Measurements from ENCODE around the gene SMCO2.

The SMCO2 gene

DNA sequence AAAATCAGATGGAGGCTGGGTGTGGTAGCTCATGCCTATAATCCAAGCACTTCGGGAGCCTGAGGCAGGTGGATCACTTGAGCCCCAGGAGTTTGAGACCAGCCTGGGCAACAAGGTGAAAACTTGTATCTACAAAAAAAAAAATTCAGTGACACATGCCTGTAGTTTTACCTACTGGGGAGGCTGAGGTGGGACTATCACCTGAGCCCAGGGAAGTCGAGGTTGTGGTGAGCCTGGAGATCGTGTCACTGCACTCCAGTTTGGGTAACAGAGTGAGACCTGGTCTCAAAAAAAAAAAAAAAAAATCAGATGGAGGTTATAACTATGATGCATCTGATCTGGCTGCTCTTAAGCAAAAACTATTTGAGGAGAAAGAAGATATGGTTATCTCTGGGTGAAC lies 50.9 kb downstream of the SMCO2 start:
- DNase-seq (ENCODE audit: extremely low read depth in 1 of 2, low read depth in 1 of 2), result no peak

DNA sequence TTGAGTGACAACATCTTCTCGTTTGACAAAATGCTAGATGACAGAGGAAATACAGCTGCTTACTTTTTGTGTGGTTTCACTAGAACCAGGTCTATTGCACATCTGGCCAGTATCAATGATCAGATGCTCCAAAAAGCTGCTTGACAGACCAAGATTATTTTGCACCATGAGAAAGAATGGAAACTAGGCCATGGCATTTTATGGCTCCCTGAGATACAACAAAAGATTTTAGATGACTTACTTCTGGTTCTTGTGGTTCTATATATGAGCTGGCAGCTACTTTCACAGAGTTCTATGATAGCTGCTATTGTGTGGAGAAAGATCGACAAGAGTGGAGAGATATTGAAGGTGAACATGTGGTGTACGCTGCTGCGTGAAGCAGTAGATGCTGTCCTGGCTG lies 51.6 kb downstream of the SMCO2 start:
- no peak for DNase-seq (ENCODE audit: extremely low read depth in 1 of 2, low read depth in 1 of 2)

DNA sequence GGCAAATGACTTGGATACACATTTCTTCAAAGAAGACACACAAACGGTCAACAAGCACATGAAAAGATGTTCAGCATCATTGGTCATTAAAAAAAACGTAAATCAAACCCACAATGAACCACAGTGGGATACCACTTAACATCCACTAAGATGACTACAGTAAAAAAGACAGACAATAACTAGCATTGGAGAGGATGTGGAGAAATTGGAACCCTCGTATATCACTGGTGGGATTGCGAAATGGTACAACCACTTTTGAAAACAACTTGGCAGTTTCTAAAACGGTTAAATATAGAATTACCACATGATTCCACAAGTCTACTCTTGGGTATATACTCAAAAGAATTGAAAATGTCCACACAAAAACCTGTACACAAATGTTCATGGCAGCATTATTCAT lies 52.2 kb downstream of the SMCO2 start:
- DNase-seq (ENCODE audit: extremely low read depth in 1 of 2, low read depth in 1 of 2), result no peak

DNA sequence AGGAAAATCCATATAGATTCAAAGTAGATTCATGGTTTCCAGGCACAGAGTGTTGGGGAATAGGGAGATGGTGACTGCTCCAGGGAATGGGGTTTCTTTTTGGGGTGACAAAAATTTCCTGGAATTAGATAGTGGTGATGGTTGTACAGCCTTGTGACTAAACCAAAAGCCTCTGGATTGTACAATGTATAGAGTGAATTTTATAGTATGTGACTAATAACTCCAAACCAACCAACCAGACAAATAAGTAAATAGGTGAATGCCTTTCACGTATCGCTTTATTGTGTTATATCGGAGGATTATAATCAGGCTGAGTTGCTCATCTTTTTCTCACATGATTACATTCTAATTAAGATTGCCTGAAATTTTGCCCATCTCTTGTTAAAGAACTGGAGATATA lies 52.8 kb downstream of the SMCO2 start:
- DNase-seq (ENCODE audit: extremely low read depth in 1 of 2, low read depth in 1 of 2), result no peak

DNA sequence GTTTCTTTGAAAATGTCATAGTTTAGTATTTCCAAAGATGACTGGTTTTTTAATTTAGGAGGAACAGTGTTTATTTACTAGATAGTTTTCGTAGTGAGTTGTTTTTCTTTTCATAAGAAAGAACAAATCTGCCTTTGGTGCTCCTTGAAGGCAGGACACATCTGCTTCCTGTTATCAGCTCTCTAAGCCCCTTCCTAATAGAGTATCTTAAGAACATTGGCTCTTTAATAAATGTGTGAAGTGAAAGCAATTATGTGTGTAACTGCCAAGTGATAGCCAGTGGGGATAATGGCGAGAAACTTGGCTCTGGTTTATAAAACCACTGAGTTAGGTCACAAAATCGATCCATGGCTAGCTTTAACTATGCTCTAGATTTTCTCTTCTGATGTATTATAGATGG lies 54.0 kb downstream of the SMCO2 start:
- no peak for DNase-seq (ENCODE audit: extremely low read depth in 1 of 2, low read depth in 1 of 2)

DNA sequence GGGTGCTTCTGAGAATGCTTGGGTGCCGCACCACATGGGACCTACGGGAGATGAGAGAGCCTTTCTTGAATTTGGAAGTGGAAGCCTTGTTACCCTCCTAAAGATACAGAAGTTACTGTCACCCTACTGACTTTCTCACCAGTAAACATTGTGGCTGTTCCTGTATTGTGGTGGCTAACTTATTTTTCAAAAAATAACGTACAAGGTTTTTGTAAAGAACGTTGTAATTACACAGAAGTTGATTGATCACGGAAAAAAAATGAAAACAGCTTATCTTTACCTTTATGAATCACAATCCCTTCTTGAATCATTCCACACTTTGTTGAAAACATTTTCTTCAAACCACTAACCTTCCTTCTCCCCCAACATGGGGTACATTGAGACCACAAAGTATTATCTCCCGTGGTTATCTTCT lies 55.5 kb downstream of the SMCO2 start:
- DNase-seq (ENCODE audit: extremely low read depth in 1 of 2, low read depth in 1 of 2), result no peak

DNA sequence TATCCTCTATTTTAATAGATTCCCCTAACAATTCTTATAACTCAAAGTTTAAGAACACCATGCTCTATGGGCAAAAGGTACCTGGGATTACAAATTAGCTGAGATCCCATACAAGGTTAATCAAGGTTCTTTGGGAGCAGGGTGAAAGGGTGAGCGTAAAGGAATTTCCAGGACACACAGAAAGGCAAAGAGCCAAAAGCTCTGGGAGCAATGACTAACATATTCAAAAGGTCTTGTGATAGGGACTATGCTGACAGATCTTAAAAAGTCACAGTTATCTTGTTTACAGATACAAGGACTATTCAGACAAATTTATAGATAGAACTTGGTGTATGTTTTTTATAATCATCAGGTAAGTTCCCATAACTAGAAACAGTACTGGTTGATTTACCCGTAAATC lies 58.0 kb downstream of the SMCO2 start:
- no peak for DNase-seq (ENCODE audit: extremely low read depth in 1 of 2, low read depth in 1 of 2)

DNA sequence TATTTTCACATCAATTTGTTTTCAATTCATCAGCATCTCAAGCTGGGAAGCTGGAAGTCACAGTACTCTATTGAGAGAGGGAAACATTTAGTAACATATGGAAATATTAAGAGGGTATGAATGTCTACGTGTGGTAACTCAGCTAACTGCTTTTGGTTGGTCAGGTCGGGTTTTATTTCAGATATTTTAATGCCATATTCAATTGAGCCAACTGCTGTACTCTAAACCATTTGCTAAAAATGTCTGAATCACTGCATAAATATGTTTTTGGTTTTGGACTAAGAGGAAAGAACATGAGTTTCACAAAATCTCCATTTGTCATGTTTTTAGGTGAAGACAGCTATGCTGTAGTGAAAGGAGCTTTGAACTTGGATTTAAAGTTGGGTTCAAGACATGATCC lies 58.6 kb downstream of the SMCO2 start:
- no peak for DNase-seq (ENCODE audit: extremely low read depth in 1 of 2, low read depth in 1 of 2)

DNA sequence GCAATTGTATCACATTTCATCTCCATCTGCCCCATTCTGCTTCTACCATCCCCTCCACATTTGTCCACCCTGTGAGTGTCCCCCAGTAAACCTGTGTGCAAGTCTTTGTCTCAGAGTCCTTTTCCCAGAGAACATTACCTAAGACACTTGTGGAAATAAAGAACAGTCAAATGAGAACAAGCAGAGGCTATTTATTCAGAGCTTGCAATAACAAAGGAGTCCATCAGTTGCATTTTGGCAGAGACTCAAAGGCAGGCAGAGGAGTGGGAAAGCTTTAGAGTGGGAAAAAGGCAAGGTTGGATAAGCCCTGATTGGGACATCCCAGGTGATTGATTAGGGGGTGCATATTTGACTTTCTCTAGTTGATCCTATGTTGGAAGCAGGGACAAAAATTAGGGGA lies 59.2 kb downstream of the SMCO2 start:
- no peak for DNase-seq (ENCODE audit: extremely low read depth in 1 of 2, low read depth in 1 of 2)

DNA sequence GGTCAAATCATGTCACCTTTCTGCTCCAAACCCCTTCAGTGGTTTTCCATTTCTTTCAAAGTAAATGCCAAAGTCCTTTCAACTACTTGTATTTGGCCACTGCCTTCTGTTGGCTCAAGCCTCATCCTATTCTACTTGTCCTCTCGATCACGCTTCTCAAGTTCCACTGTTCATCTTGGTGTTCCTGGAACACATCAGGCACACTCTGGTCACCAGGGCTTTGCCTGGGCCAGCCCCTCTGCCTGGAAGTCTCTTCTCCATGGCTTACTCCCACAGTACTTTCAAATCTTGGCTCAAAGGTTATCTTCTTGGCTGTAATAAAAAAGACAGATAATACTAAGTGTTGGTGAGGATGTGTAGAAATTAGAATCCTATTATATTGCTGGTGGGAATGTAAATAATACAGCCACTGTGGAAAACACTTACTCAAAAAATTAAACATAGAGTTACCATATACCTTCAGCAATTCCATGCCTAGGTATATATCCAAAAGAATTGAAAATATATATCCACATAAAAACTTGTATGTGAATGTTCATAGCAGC lies 60.2 kb downstream of the SMCO2 start:
- no peak for DNase-seq (ENCODE audit: extremely low read depth in 1 of 2, low read depth in 1 of 2)

DNA sequence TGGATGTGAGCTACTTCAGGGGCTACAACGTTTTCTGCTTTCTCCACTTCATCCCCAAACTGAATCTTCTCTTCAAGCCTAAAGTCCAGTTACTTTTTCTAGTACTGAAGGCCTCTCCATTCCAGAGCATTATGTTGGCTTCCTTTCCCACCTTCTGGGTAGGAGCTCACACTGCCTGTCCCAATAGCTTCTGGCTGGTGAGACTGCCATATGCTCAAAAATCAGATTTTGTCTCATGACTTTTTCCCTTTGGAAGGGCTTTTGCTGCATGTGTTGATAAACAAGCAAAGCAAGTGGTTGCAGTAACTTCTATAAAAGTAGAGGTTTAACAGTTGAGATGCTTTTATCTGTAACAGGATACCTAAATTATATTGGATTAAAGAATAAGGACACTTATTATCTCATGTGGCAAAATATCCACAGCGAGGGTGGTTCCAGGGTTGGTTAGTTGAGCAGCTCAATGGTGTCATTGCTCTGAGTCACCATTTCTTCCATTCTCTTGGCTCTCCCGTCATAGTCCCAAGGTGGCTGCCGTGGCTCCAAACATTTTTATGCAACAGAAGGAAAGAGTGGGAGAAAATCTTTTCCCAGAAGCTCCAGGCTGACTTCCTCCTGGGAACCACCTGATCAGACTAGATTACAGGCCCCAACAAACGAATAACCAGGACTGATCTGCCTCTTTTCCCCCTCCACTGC lies 62.3 kb downstream of the SMCO2 start:
- DNase-seq (ENCODE audit: extremely low read depth in 1 of 2, low read depth in 1 of 2), result no peak

DNA sequence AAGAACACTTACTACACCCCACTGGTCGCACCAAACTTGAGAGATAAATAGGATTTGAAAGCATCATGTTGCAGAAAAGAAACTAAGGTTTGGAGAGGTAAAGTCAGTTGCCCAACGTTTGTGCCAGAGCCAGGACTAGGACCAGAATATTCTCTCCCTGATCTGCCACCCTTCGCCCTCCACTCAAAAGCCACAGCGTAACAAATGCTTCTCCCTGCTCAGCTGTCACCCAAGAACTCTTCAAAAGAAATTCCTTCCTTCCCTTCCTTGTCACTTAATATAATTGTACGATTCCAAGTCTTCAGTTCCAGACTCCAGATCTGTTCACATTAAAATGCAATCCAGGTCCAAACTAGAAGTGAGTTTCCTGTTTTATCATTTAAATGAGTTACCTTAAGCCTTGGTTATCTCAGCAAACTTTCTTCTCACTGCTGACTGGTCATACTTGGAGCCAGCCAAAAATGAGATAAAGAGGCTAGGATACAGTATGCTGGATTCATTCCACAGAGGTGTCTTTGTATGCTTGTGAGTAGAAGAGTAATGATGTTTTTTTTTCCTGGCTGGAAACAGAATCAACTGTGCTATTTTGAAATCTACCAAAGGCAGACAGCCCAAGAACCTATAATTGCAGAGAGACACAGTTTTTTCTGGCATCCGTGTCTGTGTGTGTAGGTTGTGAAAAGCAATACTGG lies 64.6 kb downstream of the SMCO2 start:
- no peak for DNase-seq (ENCODE audit: extremely low read depth in 1 of 2, low read depth in 1 of 2)

DNA sequence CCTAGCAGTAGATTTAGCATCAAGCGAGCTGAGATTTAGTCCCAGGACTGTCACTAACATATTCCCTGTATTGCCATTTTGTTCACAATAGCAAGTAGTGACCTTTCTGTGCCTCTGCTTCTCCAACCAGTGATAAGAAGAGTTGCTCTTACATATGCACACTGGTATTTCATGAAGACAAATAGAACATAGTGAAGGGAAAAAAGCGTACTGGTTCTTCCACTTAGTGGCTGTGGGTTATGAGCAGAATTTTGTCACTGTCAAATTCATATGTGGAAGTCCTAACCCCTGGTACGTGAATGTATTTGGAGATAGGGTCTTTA lies 65.1 kb downstream of the SMCO2 start:
- DNase-seq (ENCODE audit: extremely low read depth in 1 of 2, low read depth in 1 of 2), result no peak

DNA sequence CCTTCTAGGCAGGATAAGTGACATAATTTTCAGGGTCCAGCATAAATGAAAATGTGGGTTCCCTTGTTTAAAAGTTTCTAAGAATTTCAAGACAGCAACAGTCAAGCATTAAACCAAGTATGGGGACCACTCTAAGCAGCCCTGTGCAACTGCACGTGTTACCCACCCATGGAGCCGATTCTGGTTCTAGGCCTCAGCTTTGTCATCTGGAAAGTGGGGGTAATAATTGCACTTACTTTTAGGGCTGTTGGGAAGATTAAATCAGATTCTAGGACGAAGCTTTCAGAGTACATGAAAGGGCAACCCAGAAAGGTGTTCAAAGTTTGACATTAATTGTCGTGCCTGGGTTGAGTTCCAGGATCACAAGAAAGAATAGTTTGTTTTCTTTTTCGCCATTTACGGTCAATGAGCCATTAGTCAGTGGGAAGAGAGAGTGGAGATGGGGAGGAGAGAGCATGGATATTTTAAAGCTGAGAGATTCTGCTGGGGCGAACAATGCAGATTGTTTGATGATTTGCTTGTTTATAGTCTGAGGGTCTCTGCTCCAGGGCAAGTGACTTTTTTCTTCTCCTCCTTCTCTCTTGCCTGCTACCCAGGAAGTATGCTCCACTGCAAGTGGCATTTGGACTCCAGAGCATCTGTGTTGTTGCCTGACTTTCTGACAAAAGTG lies 66.8 kb downstream of the SMCO2 start:
- no peak for DNase-seq (ENCODE audit: extremely low read depth in 1 of 2, low read depth in 1 of 2)

DNA sequence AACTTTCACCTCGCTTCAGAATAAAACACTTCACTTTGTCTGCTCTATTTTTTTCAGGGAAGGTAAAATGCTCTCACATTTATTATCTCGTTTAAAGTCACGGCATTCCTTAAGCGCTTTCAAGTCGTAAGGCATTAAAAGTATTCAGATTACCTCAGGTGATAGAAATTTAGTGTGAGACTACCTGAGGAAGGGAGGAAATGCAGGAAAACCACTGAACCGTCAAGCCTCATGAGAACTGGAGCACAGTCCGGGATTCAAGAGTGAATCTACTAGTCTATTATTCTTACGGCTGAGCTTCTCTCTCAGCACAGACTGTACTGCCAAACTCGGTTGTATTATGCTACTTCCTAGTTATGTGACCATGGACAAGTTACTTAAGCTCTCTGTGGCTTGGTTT lies 69.1 kb downstream of the SMCO2 start:
- DNase-seq (ENCODE audit: extremely low read depth in 1 of 2, low read depth in 1 of 2), result no peak

DNA sequence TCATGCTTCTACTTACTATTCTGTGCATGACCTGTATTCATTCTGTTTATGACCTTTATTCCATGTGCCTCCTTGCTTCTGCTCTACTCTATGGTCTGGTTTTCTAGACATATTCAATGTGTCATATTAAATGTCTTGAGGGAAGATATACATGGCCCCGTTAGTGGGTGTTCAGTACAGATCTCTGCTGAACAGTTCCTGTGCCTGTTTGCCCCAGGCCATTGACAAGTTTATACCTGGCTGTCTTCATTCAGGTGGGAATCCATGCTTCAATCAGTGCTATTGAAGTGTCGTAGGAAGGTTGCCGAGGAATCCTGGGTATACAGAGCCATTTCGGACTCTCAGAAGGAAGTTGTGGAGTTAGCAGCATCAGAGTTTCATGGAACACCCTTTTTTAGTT lies 70.1 kb downstream of the SMCO2 start:
- no peak for DNase-seq (ENCODE audit: extremely low read depth in 1 of 2, low read depth in 1 of 2)

DNA sequence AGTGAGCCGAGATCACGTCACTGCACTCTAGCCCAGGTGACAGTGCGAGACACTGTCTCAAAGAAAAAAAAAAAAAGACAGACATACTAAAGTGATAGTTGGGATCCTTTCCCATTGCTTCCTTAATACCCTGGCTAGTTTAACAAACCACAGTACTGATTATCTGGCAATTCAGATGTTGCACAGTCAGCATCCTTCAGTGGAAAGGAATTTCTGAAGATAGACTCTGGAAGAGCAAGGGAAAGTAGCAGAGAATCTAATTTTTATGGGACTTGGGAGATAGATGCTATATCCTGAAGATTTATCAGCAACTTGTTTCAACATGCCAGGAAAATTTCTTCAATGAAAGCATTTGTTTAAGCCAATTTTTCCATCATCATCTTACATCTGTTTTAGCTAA lies 71.0 kb downstream of the SMCO2 start:
- no peak for DNase-seq (ENCODE audit: extremely low read depth in 1 of 2, low read depth in 1 of 2)

DNA sequence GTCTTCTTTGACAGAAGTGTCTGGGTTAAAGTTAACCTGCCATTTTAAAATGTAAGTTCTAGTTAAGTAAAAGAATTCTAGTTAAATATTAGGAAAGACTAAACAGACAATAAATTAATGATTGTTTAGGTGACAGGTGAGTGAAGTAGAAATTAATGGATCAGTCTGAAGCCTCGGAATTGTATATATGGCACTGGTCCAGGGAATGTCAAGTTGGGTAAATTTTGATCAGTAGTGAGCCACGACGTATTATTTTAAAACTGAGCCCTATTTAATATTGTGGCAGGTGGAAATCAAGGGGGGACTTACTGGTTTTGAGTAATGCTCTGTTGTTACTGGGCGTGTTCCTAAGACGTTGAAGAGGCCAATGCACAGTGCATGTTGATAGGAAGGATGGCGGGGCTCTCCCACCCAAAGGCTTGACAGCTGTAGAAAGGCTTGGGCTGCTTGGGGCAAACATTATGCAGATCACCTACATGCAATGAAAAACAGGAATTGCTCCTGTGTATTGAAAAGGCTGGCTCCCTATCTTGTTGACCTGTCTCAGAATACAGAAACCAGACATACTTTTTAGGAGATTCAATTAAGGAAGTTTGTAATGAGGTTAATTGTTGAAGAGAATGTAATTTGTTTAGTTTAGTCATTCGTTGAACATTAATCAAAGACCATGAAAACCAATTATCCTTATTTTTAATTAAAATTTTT lies 71.6 kb downstream of the SMCO2 start:
- no peak for DNase-seq (ENCODE audit: extremely low read depth in 1 of 2, low read depth in 1 of 2)

DNA sequence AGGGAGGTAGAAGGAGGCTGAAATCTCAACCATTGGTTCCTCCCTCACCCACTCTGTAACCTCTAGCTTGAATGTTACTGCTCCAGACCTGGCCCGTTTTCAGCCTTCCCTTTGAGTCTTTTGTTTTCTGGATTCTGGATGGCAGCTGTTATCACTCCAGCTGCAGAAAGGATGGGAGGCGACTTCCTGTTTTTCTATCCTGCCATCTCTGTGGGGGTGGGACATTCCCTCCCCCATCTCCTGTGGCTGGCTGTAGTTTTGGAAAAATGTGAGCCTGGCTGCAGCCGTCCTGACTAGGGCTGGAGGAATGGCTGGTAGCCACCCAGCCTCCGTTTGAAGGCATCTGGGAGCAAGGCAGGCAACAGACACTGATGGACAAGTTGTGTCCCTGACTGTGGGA lies 74.5 kb downstream of the SMCO2 start:
- no peak for DNase-seq (ENCODE audit: extremely low read depth in 1 of 2, low read depth in 1 of 2)

DNA sequence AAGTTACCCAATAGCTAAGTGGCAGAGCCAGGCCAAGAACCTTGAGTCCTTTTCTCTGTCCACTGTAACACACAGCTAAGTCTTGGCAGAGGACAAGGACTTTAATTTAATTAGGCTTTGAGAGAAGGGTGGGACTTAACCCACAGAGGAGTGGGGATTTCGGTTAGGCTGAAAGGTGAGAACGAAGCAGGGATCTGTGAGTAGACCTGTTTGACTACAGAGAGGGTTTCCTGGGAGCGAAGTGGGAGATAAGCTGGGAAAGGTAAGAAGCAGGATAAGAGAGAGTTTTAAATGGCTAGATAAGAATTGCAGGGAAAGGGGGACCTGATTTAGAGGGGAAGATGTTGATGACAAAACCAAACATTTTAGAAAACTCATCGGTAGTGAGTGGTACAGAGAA lies 75.4 kb downstream of the SMCO2 start:
- no peak for DNase-seq (ENCODE audit: extremely low read depth in 1 of 2, low read depth in 1 of 2)

DNA sequence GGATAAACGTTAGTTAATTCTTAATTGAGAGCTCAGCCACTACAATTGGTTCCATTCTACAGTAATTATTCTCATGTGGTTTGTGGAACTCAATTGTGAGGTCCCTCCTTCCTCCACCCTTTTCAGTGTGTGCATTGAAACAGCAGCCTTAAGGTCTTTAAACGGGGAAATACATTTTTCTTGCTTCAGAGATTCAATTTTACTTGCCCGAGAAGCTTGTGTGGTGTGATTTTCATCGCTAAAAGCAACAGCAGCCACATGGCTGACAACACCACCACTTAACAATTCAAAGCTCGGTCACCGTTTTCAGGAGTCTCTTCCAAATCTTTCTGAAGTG lies 76.7 kb downstream of the SMCO2 start:
- no peak for DNase-seq (ENCODE audit: extremely low read depth in 1 of 2, low read depth in 1 of 2)
